HG03442 (cell line): ENCODE data around the gene ATRN.
A peak's percentile ranks its signal among the peaks of the same experiment; 100 is the strongest.

Source experiments
- ATAC-seq: cut with Tn5 transposase; IDR thresholded peaks from one replicate; pipeline ENCODE4 v1.9.1; 2021; ENCODE audit warnings: mild to moderate bottlenecking, moderate library complexity; ENCODE audit not compliant: unreplicated experiment

Gene ATRN

DNA sequence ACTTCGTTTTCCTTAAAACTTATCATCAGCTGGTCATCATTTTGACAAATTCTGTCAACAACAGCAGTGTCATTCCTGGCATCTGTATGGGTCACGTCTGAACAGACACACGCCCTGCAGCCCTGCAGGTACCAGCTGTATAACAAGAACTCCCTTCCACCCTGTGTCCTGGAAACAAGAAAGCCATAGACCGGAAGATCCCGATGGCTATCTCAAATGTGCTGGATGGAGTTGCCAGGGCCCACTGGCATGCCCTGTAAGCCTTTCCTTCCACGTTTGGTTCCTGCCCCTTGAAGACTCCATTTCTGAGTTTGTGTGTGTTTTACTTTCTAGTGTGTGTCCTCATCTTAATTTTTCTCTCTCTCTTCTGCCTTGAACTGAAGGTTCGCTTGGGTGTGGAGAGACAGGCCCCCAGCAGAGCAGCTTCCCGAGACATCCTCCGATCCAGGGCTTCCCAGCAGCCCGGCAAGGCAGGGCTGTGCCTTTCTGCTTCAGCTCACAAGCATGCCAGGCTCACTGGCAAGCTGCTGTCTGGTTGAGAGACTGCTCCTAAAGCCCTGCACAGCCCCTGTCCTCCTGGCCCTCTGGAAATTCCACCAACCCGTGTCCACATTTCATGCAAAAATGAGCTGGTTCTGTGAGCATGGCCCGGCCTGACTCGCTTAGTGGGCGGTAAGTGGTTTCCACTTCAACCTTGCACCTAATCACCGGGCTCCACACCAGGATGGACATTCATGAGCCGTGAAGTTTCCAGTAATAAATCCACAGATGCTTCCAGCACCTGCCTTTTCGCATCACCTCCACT, 183.7 kb downstream of the ATRN start:
- no peak for ATAC-seq

DNA sequence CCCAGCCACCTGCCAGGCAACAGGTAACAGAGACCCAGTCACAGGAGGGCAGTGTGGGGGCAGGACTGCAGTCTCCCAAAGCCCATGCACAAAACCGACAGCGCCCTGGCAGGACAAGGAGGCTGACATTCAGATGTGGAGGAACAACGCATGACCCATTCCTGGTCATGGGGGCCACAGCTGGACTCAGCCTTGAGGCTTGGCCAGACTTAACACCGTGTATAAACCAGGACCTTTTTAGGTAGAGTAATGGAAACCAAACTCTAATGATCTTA, 184.2 kb downstream of the ATRN start:
- ATAC-seq = no peak

DNA sequence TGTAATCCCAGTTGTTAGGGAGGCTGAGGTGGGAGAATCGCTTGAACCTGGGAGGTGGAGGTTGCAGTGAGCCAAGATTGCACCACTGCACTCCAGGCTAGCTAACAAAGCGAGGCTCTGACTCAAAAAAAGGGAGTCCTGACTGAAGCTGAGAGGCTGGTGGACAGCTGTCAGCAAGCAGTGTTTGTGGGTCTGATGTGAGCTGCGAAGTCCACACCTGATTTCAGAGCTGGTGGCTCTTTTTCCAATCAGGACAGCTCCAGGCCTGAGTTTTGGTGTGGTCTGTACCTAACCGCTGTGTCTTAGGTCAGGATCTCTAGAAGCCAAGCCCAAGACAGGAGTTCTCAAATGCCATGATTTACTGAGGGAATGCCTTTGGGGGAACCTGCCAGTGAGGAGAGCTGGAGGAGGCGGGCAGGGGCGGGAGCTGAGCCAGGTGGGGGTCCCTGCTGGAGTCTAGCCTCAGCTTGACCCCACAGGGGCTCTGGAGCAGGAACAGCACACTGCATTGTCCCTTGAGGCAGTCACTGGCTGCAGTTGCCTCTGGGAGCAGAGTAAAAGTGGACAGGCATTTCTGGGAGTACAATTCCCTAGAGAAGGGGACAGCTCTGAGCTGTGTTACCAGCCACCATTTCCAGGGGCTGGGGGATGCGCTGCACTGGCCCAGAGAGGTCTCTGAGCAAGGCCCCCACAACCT, 187.3 kb downstream of the ATRN start:
- ATAC-seq = no peak

DNA sequence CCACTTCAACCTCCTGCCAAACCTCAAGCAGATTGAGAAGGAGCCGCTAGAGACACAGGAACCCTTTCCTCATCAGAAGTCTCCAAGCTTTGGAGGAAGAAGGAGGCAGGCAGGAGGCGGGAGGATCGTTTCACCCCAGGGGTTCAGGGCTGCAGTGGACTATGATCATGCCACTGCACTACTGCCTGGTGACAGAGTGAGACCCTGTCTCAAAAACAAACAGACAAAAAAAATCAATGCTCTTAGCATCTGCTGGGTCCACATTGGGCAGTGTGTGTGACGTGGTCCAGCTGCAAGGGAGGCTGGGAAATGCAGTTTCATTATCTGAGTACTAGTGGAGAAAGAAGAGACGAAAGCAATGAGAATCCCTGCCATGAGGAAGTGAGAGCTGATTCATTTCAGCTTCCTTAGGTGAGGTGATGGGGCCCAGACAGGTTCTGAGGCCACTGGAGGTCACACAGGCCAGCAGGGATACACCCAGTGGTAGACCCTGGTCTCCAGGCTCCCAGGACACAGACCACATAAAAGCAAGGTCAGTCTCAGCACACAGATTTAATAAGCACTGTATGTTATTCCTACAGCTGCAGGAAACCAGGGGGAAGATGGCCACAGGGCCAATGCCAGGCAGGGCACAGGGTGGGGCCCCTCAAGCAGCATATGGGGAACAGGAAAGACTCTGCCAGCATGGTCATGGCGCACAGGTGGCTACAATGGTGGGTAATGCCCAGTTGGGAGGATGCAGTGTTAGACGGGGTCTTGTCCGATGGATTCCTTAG, 188.1 kb downstream of the ATRN start:
- peak; percentile 88 for ATAC-seq

DNA sequence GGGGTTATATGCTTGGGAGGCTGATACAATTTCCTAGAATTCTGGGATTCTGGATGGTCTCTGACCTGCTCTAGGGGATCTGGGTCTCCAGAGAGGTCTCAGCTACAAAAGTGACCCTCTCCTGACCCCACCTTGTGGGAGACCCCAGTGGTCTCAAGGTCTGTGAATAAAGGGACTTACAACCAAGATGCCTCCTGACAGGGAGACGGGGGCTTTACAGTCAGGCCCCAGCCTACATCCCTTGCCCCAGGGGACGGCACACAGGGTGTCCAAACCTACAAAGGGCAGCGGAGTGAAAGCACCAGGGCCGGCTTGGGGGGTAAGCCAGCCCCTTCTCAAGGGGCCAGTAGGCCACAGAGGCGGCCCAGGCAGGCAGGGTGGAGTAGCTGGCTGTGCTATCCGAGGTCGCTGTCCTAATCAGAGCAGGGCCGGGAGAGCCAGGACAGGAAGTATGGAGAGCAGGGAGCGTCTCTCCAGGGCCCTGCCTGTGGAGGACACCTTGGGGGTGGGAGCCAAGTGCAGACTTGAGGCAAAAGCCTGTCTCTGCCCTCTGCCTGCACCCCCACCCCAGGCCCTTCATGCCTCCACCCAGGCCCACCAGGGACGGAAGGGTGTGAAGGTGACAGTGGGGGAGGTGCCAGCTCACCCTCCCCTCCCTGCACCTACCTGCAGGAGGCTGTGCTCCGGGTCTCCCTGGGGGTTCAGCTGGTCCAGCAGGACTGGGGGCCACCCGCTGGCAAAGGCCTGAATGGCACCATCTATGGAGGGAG, 188.9 kb downstream of the ATRN start:
- ATAC-seq = no peak

DNA sequence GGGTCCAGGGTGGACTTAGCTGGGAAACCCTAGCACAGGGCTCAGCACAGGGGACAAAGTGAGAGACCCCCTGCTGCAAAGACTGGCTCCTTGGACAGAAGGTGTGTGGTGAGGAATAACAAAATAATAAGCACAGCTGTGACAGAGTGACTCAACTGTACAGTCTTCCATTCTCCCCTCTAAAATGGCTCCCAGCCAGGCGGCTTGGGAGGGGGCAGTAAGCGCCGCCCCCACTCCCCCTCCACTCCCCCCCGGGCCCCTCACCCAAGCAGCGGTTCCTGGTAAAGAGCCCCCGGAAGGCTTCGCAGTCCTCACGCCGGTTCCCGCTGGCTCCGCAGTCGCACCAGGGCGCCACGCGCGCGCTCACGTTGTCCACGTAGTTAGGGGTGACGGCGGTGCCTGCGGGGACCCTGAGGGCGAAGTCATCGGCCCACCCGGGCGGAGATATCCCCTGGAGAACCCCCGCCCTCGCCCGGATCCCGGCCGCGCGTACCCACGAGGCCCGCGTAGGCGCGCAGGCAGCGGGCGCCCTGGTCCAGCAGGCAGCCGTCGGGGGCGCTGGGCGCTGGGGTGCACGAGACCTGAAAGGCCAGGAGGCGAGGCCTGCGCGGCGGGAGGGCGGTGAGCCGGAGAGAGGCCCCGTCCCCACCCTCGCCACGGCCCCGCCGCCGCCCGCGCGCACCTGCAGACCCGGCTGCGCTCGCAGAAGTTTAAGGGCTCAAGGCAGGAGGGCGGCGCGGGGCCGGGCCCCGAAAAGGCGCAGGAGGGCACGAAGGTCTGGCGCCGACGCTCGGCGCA, 189.6 kb downstream of the ATRN start:
- no peak for ATAC-seq

DNA sequence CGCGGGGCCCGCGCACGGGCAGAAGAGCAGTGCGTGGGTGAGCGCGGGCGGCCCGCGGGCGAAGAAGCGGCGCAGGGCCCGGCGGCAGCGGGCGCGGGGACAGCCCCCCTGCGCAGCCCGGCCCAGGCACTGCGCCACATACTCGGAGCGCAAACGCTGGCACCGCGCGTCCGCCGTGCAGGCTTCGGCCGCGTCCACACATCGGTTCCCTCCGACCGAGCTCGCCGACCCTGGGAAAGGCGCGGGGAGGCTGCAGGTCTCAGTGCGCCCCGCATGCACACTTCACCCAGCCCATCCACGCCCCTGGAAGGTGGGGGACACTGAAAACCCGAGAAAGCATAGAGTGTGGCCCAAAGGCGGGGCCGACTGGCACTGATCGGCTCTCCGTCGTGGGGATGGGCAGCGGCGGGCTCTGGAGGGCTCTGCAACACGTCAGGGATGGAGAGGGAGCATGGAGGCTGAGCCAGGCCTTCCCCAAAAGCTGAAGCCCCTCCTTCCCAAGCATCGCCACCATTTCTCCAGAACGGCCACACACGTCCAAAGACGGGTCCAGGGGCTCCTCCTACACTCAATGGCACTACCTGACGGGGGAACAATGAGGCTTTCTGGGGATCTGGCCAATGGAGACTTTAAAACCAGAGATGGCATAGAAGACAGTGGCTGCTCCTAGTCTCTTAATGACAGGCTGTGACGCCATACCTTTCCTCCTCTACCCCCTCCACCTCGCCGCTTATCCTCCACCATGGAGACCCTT, 190.4 kb downstream of the ATRN start:
- no peak for ATAC-seq

DNA sequence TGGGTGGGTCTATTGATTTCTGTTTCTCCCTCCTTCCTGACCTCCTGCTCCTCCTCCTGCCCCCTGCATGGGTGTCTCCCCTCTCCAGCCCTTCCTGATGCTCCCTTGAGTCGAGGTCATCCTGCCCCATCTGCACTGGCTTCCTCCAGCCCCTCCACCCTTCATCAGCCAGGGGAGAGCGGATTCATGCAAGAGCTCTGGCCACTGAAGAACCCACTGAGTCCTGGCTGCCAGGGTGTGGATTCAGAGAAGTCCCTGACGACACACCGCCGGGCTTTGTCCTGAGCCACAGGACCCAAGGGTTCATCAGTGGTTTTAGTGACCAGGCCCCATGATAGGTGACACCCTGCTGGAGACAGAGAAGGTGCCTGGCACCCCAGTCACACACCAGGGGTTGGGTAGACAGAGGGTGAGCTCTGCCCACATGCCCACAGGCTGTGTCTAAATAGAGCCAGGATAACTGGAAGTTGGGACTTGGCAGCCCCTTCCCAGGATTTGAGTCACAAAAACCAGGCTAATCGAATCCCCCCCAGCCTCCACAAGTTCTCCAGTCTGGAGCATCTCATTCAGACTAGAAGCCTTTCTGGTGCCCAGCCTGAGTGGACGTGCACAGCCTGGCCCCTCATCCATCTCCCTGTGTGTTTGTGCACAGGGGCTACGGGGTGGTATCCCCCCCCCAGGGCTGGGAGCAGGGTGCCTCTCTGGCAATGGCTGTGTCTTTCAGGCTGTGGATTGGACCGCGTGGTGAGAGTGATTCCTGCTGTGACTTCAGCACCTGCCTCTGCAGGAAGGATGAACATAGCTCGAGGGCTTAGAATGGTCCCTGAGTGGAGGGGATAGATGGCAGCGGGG, 191.2 kb downstream of the ATRN start:
- ATAC-seq = no peak

DNA sequence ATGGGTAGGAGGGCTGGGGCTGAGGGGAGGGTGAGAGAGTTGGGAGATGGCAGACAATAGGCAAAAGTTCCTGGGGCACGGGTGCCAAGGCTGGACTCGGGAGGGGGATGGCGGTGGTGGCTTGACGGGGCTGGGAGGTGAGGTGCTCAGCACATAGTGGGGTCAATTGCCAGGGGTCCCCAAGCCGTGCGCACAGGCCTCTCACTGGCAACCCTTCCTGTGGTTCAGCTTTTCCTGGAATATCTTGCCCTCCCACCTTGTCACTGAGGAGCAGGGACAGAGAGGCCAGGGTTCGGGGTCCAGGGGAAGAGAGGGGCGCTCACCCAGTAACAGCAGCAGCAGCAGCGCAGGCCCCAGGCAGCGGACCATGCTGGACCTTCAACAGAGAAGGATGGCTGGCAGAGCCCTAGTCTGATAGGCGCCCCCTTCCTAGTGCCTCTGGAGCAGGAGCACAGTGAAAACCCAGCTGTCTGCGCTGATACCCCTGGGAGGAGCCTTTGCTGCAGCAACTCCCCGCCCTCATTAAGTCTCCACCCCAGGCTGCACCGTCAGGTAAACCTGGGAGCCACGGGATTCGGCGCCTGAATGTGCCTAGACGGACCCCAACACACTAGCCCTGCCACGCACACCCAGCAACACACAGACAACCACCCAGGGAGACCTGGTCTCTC, 192.3 kb downstream of the ATRN start, which contains the start of gene GFRA4:
GFRA4 (minus strand) TSS at position 369 of the 671 bp plus-strand sequence; CDS start at position 369, 0 bp downstream.
- no peak for ATAC-seq

DNA sequence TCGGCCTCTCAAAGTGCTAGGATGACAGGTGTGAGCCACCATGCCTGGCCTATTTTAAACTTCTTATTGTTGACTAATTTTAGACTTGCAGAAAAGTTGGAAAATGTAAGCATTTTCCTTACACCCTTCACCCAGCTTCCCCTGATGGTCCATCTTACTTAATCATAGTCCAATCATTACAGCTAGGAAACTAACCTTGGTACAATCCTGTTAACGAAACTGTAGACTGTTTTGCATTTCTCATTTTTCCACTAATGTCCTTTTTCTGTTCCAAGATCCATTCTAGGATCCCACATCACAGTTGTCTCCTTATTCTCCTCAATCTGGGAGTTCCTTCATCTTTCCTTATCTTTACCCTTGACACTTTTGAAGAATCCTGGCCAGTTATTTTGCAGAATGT, 193.0 kb downstream of the ATRN start:
- ATAC-seq = no peak

DNA sequence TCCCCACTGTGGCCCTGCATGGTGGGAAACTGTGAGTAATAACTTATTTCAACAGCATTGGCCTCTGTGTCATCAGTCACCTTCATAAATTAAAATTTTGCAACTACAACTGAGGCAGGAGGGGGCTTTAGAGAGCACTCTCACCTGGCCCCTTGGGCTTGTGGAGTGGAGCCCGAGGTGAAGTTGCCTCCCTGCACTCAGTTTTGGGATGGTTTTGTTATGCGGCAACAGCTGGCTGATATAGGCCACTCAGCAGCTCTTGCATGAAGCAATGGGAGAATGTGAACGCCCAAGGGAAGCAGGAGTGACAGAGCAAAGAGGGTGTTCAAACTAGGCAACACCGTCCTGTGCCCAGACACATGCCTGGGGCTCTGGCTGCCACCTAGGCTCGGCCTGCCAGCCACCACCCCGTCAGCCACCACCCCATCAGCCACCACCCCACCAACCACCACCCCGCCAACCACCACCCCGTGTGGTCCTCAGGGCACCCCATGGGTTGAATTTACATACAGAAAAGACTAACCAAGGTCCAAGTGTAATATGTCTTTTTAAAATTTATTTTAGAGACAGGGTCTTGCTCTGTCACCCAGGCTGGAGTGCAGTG, 196.7 kb downstream of the ATRN start:
- ATAC-seq = no peak

DNA sequence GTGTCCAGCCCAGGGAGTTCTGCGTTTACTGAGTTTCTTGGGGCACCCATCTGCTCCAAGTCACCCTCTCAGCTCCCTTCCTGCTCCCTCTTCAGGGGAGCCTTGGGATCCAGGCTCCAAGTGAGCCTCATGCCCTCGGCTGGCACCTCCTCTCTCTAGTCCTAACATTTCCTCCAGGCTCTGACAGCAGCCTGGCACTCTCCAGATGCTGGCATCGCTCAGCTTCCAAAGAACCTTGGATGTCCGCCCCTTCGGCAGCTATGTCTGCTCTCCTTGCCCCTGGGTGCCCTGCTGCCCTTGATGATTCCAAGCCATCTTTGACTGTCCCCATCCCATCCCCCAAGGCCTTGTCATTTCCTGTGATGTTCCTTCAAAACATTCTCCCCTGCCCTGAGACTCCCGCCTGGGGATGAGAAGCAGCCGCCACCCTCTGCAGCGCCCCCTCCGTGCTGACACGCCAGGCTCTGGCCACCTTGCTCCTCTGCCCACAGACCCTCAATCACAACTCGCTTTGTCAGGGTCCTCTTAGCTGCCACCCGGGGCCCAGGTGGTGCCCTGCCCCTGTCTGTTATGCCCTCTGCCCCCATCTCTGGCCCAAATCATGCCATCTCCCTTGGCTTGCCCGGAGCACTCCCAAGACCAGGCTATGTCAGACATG, 199.0 kb downstream of the ATRN start:
- no peak for ATAC-seq

DNA sequence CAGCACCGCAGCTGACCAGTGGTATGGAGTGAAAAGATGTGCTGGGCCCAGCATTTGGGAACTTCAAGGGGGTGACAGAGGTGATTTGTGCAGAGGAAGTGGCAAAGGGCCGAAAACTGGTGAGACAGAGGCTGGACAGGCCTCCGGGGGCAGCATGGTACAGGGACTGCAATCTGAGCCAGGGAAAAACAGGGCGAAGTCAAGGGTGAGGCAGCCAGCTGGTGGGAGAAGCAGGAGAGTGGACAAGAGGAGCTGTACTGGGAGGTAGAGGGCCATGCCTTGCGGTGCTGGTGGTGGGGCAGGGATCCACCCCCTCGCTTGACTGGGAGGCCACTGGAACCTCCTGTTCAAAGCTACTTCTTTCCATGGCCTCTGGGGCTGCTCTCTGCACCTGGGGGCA, 199.7 kb downstream of the ATRN start:
- no peak for ATAC-seq

DNA sequence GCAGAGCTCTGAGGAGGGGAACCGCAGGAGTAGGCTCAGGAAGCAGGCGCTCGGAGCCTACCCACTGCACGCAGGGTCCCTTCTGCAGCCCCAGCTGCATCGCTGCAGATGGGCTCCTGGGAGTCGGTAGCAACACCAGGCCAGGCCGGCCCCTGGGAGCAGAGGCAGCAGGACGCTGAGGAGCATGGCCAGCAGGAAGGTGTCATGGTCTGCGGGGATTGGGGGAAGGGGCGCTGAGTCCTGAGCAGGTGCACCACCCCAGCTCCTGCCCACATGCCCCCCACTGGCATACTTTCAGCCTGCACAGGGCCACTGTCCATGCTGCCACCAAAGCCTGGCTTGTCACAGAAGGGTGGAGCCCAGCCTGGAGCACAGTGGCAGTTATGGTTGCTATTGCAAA, 200.1 kb downstream of the ATRN start:
- ATAC-seq = no peak

DNA sequence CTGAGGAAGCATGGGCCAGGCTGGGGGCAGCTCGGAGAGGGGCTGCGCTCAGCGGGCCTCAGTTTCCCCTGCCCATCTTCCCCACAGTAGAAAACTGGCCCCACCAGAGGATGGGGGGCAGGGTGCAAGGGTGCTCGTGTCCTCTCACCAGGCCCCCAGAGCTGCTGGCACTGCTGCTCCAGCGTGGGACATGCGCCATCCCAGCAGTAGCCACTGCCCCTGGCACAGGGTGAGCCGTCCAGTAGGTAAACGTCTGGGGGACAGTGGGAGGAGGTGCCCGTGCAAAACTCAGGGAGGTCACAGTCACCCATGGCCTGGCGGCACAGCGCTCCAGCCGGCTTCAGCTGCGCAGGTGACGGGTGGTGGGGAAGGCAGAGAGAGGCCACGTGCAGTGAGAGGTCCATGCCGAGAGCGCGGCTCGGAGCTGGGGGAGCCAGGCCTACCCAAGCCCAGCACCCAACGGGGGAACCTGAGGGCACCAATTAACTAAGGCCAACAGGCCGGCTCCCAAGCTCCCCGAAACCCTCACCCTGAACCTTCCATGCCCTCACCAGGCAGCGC, 201.2 kb downstream of the ATRN start:
- no peak for ATAC-seq

DNA sequence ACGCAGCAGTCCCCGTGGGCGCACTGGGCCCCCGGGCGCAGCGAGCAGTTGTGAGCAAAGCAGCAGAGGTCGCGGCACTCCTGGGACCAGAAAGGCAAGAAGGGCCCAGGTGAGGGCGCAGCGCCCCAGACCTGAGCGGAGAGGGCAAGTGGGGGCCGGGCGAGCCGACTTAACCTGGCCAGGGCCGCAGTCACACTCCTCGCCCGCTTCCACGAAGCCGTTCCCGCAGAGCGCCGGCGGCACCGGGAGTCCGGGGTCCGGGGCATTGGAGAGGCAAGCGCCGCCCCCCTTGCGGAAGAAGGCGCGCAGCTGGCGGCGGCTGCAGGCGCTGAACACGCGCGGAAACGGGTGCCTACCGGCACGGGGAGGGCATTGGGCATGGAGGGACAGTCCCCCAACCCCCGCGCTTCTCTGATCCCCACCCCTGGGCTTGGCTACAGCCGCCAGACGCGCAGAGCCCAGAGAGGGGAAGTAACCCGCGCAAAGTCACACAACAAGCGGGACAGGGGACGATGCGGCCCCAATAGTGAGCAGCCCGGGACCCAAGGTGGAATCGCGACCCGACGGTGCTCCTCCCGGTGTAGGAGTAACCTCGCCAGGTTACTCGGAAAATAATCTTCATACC, 201.8 kb downstream of the ATRN start:
- ATAC-seq = no peak
